SU-DHL-6 (cell line): ENCODE data around the gene ZNF606.

Experiments used
- EZH2phosphoT487 ChIP-seq: fragments of 200-600 bp; sonication (generic), shearing (Covaris generic); conservative IDR thresholded peaks from 2 replicates; pipeline ENCODE4 v1.6.1; 2018; ENCODE audit warnings: mild to moderate bottlenecking, antibody characterized with exemption, low read length, moderate library complexity, mixed read lengths
- TF ChIP-seq, protein P1 (sequence below): fragments of 200-600 bp; sonication (generic); IDR thresholded peaks from one replicate; pipeline ENCODE4 v1.5.1; 2017; ENCODE audit warnings: antibody characterized with exemption, mild to moderate bottlenecking, low read length, moderate library complexity; ENCODE audit not compliant: insufficient read depth, poor library complexity, severe bottlenecking

DNA sequence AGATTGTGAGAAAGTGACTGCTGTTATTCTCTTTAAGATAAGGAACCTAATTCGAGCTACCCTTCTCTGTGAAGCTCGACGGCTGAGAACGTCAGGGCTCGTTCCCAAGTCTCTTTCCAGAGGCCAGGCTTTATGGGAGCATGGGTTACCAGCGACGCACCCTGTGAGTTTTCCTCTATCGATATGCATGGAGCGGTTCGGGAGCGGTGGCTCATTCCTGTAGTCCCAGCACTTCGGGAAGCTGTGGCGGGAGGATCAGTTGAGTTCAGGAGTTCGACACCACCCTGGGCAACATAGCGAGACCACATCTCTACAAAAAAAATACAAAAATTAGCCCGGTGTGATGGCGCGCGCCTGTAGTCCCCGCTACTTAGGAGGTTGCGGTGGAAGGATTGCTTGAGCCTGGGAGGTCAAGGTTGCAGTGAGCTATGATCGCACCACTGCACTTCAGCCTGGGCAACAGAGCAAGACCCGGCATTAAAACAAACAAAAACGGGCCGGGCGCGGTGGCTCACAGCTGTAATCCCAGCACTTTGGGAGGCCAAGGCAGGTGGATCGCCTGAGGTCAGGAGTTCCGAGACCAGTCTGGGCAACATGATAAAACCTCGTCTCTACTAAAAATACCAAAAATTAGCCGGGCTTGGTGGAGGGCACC is 681 bp upstream of the ZNF606 start:
- TF ChIP-seq, protein P1, sequence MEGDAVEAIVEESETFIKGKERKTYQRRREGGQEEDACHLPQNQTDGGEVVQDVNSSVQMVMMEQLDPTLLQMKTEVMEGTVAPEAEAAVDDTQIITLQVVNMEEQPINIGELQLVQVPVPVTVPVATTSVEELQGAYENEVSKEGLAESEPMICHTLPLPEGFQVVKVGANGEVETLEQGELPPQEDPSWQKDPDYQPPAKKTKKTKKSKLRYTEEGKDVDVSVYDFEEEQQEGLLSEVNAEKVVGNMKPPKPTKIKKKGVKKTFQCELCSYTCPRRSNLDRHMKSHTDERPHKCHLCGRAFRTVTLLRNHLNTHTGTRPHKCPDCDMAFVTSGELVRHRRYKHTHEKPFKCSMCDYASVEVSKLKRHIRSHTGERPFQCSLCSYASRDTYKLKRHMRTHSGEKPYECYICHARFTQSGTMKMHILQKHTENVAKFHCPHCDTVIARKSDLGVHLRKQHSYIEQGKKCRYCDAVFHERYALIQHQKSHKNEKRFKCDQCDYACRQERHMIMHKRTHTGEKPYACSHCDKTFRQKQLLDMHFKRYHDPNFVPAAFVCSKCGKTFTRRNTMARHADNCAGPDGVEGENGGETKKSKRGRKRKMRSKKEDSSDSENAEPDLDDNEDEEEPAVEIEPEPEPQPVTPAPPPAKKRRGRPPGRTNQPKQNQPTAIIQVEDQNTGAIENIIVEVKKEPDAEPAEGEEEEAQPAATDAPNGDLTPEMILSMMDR: no peak
- TF ChIP-seq EZH2phosphoT487: no peak
